SIG-M5 treated with dmso at 0.1 percent for 504 hours (cell line): ENCODE data around the gene SERPINE1.
"Not testable (repeated sequence)": the region's sequence is repeated elsewhere in the genome, so short reads cannot be mapped to it uniquely, and the experiment has no call there.

ENCODE experiments used
- DNase-seq: peaks from one replicate; lab custom pipeline; 2025; ENCODE audit not compliant: unreplicated experiment; lab: John Stamatoyannopoulos, UW

Gene SERPINE1

DNA sequence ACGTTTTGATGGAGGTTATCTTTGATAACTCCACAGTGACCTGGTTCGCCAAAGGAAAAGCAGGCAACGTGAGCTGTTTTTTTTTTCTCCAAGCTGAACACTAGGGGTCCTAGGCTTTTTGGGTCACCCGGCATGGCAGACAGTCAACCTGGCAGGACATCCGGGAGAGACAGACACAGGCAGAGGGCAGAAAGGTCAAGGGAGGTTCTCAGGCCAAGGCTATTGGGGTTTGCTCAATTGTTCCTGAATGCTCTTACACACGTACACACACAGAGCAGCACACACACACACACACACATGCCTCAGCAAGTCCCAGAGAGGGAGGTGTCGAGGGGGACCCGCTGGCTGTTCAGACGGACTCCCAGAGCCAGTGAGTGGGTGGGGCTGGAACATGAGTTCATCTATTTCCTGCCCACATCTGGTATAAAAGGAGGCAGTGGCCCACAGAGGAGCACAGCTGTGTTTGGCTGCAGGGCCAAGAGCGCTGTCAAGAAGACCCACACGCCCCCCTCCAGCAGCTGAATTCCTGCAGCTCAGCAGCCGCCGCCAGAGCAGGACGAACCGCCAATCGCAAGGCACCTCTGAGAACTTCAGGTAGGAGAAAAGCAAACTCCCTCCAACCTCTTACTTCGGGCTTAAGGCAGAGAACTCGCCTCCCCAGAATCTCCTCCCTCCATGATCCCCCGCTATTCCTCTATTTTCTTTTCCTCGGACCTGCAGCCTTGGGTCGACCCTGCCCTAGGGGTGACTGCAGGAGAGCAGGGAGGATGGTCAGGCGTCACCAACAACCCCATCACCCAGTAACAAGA lies at the start of gene SERPINE1:
Gene SERPINE1, plus strand, starts transcription at position 454 of the 809 bp plus-strand sequence. CDS start 1,290 bp downstream, outside the sequence.
- peak; percentile 25 for DNase-seq

DNA sequence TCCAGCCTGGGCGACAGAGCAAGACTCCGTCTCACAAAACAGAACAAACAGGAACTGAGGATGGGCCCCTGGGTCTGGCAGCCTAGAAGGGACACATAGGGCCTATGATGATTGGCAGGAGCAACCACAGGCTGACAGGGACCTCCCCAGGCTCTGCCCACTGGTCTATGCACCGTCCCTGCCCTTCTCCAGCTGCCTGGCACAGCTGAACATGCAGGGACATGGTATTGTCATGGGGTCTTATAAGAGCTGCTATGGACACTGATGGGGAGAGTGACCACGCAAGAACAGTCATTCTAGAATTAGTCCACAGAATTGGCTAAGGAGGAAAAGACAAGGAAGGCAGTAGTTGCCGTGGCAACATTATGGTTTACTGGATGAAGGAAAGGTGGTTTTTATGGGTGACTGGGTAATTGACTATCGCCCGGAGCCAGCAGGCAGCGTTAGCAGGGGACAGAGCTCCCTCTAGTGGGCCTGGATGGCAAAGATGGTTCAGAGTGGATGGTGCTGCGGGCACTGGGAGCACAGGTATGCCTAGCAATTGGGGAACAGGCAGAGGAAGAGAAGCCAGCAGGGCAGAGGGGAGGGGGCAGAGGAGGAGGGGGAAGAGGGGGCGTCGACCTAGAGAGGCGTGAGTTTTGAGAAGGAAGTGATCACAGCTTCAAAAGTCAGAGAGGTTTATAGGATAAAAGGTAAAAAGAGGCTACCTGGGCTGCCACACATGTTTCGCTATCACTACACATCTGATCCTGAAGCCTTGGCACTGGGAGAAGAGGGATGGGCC lies 49.4 kb upstream of the SERPINE1 start:
- peak; percentile 85 for DNase-seq

DNA sequence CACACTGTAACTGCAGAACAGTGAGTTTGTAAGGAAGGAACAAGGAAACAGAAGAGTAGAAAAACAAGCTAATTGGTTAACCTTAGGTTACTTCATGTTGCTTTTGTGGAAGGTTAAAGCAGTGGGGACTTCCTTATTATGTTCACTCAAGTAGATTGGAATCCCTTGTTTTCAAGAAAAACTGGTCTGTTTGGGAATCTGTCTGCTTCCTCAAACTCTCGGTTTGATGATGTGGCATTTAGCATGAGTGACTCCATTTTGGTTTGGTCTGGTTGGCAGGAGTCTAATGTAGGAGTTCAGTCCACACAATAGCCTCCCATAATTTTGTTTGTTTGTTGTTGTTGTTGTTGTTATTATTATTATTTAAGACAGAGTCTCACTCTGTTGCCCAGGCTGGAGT lies 45.5 kb upstream of the SERPINE1 start:
- DNase-seq: peak; percentile 16

DNA sequence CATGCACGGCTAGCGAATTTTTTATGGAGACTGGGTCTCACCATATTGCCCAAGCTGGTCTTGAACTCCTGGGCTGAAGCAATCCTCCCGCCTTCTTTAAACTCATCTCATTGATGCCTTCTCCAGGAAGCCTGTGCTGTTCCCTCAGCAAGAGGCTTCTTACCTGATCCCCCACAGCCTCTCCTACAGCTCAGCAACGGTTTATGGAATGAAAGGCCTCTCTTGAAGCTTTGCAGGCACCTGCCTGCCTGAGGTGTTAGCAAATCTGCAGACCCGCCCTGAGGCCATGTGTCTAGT lies 42.1 kb upstream of the SERPINE1 start:
- DNase-seq: no peak

DNA sequence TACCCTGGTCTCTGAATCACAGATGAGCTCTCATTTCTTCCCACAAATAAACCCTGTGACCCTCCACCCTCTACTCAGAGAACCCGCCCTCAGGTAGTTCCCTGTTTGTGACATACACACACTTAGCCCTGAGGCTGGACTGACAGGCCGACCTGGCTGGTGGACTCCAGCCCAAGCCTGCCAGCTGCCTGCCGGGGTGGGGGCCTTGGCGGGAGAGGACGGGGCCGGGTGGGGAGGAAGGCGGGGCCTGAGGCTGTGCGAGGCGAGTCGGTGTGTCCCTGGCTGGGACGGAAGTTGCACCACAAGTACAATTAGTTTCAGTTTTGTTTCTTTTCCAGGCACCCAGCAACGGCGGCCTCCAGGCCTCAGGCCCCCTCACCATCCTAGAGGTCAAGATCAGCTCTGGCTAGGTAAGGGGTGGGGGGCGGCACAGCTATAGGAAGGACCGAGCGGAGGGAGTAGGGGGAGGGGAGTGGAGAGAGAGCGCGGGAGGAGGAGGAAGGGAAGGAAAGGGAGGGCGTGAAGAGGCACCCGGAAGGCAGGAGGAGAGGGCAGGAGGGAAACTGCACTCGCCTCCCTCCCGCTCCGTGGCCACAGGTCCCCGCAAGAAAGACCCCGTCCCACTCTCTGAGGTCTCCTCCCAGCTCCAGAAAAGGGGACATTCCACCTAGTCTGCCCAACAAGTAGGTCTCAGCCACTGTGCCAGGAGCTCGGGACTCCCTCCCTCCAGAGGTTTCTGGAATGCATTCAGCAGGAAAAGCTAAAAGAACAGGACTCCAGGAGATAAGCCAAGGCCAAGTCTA lies 41.5 kb upstream of the SERPINE1 start, which contains the start of gene TRIM56:
Gene TRIM56, plus strand, starts transcription at position 320 of the 803 bp plus-strand sequence. CDS start 1,832 bp downstream, outside the sequence.
- DNase-seq: peak; percentile 91

DNA sequence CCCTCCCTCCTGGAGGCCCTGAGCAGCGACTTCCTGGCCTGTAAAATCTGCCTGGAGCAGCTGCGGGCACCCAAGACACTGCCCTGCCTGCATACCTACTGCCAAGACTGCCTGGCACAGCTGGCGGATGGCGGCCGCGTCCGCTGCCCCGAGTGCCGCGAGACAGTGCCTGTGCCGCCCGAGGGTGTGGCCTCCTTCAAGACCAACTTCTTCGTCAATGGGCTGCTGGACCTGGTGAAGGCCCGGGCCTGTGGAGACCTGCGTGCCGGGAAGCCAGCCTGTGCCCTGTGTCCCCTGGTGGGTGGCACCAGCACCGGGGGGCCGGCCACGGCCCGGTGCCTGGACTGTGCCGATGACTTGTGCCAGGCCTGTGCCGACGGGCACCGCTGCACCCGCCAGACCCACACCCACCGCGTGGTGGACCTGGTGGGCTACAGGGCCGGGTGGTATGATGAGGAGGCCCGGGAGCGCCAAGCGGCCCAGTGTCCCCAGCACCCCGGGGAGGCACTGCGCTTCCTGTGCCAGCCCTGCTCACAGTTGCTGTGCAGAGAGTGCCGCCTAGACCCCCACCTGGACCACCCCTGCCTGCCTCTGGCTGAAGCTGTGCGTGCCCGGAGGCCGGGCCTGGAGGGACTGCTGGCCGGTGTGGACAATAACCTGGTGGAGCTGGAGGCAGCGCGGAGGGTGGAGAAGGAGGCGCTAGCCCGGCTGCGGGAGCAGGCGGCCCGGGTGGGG lies 39.4 kb upstream of the SERPINE1 start:
- no peak for DNase-seq

DNA sequence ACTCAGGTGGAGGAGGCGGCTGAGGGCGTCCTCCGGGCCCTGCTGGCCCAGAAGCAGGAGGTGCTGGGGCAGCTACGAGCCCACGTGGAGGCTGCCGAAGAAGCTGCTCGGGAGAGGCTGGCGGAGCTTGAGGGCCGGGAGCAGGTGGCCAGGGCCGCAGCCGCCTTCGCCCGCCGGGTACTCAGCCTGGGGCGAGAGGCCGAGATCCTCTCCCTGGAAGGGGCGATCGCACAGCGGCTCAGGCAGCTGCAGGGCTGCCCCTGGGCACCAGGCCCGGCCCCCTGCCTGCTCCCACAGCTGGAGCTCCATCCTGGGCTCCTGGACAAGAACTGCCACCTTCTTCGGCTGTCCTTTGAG lies 38.9 kb upstream of the SERPINE1 start:
- DNase-seq: no peak

DNA sequence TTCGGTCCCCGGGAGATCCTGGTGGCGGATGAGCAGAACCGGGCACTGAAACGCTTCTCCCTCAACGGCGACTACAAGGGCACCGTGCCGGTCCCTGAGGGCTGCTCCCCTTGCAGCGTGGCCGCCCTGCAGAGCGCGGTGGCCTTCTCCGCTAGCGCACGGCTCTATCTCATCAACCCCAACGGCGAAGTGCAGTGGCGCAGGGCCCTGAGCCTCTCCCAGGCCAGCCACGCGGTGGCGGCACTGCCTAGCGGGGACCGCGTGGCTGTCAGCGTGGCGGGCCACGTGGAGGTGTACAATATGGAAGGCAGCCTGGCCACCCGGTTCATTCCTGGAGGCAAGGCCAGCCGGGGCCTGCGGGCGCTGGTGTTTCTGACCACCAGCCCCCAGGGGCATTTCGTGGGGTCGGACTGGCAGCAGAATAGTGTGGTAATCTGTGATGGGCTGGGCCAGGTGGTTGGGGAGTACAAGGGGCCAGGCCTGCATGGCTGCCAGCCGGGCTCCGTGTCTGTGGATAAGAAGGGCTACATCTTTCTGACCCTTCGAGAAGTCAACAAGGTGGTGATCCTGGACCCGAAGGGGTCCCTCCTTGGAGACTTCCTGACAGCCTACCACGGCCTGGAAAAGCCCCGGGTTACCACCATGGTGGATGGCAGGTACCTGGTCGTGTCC lies 37.9 kb upstream of the SERPINE1 start:
- DNase-seq: no peak

DNA sequence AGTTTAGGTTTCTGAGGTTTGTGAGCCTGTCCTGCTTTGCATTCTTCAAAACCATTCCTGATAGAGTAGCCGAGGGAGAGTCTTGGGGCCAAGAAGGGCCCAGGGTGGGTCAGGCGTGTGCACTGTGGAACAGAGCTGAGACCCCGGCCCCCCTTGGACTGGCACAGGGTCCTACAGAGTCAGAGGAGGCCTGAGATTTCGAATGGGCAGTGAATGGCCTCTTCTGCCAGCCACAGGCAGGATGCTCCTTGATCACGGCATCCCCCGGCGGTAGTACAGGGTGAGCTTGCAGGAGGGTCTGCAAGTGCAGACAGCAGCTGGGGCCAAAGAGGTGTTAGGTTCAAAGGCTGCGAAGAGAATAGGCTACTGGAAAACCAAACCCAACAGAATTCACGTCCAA lies 37.0 kb upstream of the SERPINE1 start:
- DNase-seq: no peak

DNA sequence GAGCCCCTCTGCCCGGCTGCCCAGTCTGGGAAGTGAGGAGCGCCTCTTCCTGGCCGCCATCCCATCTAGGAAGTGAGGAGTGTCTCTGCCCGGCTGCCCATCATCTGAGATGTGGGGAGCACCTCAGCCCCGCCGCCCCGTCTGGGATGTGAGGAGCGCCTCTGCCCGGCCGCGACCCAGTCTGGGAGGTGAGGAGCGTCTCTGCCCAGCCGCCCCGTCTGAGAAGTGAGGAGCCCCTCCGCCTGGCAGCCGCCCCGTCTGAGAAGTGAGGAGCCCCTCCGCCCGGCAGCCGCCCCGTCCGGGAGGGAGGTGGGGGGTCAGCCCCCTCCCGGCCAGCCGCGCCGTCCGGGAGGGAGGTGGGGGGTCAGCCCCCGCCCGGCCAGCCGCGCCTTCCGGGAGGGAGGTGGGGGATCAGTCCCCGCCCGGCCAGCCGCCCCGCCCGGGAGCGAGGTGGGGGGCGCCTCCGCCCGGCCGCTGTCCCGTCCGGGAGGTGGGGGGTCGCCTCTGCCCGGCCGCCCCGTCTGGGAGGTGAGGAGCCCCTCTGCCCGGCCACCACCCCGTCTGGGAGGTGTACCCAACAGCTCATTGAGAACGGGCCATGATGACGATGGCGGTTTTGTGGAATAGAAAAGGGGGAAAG lies 34.5 kb upstream of the SERPINE1 start:
- not testable (repeated sequence) for DNase-seq

DNA sequence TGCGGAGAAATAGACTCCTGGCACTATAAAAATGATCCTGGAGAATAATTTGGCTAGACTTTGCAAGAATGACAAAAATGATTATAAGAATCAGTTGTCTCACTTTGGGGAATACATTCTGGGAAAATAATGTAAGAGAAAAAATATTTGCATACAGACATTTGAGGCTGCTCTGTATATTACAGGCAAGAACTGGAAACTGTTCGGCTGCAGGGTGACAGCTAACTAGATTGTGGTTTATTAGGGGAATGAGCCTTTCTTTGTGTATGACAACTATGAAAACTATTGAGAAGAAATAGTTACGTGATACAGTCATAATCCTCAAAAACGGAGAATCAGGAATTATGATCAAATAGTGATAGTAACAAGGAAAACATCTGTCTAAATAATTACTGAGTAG lies 33.0 kb upstream of the SERPINE1 start:
- no peak for DNase-seq

DNA sequence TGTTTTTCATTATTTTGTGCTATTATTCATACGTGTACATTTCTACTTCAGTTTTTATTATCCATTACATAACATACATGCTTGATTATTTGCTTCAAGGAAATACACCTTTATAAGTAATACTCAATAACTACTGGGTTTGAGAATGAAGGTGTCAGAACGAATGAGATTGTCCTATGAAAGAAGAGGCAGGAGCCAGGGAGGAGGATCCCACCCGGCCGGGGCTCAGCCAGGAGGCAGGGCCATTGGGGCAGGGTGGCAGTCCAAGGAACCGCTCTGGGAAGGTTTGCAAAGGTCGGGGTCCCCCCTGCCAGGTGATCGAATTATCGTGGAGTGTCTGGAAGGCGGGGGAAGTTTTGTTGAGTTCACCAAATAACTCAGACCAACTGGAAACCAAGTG lies 32.5 kb upstream of the SERPINE1 start:
- no peak for DNase-seq

DNA sequence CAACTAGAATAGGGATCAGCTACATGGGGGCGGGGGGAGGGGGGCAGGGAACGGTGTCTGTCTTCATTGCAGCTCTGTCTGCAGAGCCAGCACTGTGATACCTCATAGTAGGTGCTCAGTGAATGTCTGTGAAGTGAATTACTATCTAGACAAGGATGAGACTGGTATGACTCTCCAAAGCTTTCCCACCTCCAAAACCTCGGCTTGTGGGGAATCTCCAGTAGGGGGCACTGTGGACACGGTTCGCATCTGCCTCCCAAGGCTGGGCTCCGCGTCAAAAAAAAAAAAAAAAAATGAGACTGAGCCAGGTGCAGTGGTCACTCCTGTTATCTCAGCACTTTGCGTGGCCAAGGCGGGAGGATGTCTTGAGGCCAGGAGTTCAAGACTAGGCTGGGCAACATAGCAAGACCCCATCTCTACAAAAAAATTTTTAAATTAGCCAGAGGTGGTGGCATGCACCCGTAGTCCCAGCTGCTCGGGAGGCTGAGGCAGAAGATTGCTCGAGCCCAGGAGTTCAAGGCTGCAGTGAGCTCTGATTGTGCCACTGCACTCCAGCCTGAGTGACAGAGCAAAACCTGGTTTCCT lies 32.0 kb upstream of the SERPINE1 start:
- no peak for DNase-seq

DNA sequence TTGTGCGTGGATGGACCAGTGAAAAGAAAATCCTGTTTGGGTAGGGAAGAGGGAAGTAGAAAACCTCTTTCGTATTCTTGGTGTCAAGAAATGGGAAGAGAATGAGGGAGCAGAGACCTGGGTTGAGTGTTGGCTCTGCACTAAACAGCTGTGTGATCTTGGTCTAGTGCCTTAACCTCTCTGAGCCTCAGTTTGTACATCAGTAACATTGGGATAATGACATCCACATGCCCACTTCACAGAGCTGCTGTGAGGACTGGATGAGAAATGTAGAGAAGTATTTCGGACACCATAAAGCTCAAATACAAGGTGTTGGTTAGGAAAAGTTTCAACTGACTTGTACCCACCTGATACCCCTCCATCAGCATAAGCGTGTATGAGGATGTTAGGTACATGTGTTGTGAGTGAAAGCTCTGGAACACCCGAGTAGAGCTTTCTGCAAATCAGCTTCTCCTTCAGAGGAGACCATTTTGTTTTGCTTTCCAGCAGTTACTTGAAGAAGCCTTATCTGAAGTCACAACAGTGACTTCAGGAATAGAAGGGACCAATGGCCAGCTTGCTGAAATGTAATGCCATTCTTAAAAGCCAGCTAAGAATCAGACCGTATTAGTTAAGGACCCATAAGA lies 30.5 kb upstream of the SERPINE1 start:
- no peak for DNase-seq

DNA sequence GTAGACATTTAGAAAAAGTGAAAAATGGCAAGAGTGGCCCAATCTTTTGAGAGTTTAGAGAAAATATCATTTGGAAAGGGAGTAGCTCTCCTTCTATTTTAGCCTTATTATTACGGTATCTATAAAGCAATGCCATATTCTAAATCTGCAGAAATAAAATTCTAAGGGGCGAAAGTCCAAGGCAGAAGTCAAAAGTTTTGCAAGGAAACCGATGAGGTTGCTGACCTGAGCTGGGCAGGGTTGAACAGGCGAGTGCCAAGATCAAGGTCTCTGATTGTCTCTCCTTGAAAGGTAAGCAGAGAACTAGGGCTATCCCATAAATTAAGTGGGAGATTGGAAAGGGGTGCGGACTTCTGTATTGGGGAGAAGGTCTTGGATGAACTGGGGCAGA lies 30.0 kb upstream of the SERPINE1 start:
- DNase-seq: no peak

DNA sequence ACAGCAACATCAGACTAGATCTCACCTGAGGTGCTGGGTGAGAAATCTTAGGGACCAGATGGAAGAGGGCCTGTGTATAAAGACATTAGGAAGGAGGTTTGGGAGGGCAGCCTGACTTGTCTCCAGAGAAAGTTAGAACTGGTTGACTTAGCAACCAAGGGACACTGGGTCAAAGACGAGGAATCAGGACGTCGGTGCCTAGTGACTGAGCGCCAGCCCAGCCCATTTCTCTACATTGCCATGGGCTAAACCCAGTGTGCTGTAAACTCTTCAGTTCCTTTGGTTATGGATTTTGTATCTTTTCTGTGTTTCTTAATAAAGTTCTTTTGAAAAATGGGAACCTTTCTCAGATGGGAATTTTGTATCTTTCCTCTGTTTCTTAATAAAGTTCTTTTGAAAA lies 29.3 kb upstream of the SERPINE1 start:
- no peak for DNase-seq

DNA sequence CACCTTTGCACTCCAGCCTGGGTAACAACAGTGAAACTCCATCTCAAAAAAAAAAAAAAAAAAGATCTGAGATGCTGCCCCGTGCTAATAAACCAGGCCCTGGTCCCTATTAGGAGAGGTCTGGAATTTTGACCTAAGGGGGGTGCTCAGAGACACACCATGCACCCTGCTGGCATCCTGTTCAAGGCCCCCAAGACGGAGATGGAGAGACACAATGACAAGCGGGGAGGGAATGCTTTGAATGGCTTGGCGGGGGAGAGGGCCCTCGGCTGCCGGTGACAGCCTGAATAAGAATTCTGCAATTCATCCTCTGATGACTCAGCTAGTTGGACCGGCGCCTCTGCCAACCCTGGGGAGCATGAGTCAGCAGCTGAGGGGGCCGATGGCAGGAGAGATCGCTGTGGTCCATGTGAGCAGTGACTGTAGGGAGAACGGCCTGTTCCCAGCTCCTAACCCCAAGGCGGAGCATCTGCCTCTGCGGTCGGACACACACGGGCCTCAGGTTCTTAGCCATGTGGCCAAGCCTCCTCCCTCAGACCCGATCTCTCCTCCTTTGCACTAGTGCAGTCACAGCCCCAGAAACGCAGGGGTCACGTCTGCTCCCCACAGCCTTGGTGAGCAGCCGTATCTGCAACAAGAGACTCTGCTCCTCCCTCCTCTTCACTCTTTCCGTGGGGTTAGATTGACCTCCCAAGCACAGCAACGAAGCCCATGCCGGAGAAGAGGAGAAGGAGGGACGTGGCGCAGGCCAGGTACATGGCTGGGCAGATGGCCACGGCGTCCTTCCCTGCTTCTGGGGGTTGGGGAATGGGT lies 26.7 kb upstream of the SERPINE1 start:
- DNase-seq: peak; percentile 93
